Mucosa of stomach (tissue), 1 donor: ENCODE results near the gene TAF5L.

Experiments used
- H3K27me3 ChIP-seq: one replicate; pipeline ENCODE4 v1.7.0; 2013; ENCODE audit warnings: mild to moderate bottlenecking, low read length; ENCODE audit not compliant: control insufficient read depth, insufficient read depth
- H3K36me3 ChIP-seq: one replicate; pipeline ENCODE4 v1.7.0; 2013; ENCODE audit warnings: low read length; ENCODE audit not compliant: control insufficient read depth, insufficient read depth
- H3K4me1 ChIP-seq: one replicate; pipeline ENCODE4 v1.7.0; 2013; ENCODE audit warnings: mild to moderate bottlenecking, low read length; ENCODE audit not compliant: control insufficient read depth, insufficient read depth
- H3K4me3 ChIP-seq: one replicate; pipeline ENCODE4 v1.7.0; 2013; ENCODE audit warnings: low read length
- H3K9ac ChIP-seq: one replicate; pipeline ENCODE4 v1.7.0; 2013; ENCODE audit warnings: mild to moderate bottlenecking, low read length, moderate library complexity
- H3K9me3 ChIP-seq: one replicate; pipeline ENCODE4 v1.7.0; 2013; ENCODE audit warnings: mild to moderate bottlenecking, low read length, moderate library complexity; ENCODE audit not compliant: control insufficient read depth
- donor health status: Pancreatic carcinoma.

Gene TAF5L

GRCh38 chr1:229625915-229626831 is at the start of gene TAF5L, which contains the start of gene URB2:
Gene TAF5L, minus strand, starts transcription at chr1:229626122. Its CDS starts 11,640 bp downstream, at chr1:229614482.
Gene URB2, plus strand, starts transcription at chr1:229626247. Its CDS starts 1,387 bp downstream, at chr1:229627634.
- no peaks in the 10 kb centered on the region for H3K27me3 ChIP-seq
- peaks cover 14% of the 10 kb centered on the region for H3K4me1 ChIP-seq

GRCh38 chr1:229675396-229675795 is 49.5 kb upstream of the TAF5L start:
- Histone ChIP-seq H3K36me3 (no peaks in the 10 kb centered on the region), H3K9ac (no peak overlapping the region), H3K4me3 (no peak overlapping the region), H3K27me3 (no peaks in the 10 kb centered on the region), H3K9me3 (no peaks in the 10 kb centered on the region), H3K4me1 (no peaks in the 10 kb centered on the region)

More at GRCh38 chr1:229625915-229626831, at the start of gene TAF5L, which contains the start of gene URB2:
- peak within 1 kb of the TSS; percentile 62 for H3K9ac ChIP-seq
- H3K9me3 ChIP-seq = no peaks in the 10 kb centered on the region
- H3K4me3 ChIP-seq = peak within 1 kb of the TSS; percentile 78
- H3K36me3 ChIP-seq = no peaks in the 10 kb centered on the region

GRCh38 chr1:229674042-229674441 is 48.1 kb upstream of the TAF5L start:
- H3K36me3 ChIP-seq = no peaks in the 10 kb centered on the region
- no peaks in the 10 kb centered on the region for H3K9me3 ChIP-seq
- no peaks in the 10 kb centered on the region for H3K27me3 ChIP-seq
- H3K9ac ChIP-seq = no peak overlapping the region
- no peaks in the 10 kb centered on the region for H3K4me1 ChIP-seq
- no peak overlapping the region for H3K4me3 ChIP-seq

GRCh38 chr1:229672246-229672645 is 46.3 kb upstream of the TAF5L start:
- H3K27me3 ChIP-seq = no peaks in the 10 kb centered on the region

GRCh38 chr1:229671310-229671709 is 45.4 kb upstream of the TAF5L start:
- H3K27me3 ChIP-seq = no peaks in the 10 kb centered on the region
- H3K9ac ChIP-seq = no peak overlapping the region
- H3K4me1 ChIP-seq = no peaks in the 10 kb centered on the region
- no peaks in the 10 kb centered on the region for H3K9me3 ChIP-seq
- no peak overlapping the region for H3K4me3 ChIP-seq
- no peaks in the 10 kb centered on the region for H3K36me3 ChIP-seq

More at GRCh38 chr1:229672246-229672645, 46.3 kb upstream of the TAF5L start:
- Histone ChIP-seq H3K4me3 (no peak overlapping the region), H3K9me3 (no peaks in the 10 kb centered on the region), H3K4me1 (no peaks in the 10 kb centered on the region), H3K9ac (no peak overlapping the region), H3K36me3 (no peaks in the 10 kb centered on the region)

GRCh38 chr1:229669333-229669732 is 43.4 kb upstream of the TAF5L start:
- Histone ChIP-seq H3K36me3 (no peaks in the 10 kb centered on the region), H3K4me1 (no peaks in the 10 kb centered on the region), H3K4me3 (no peak overlapping the region), H3K9ac (no peak overlapping the region), H3K9me3 (no peaks in the 10 kb centered on the region), H3K27me3 (no peaks in the 10 kb centered on the region)

- Histone ChIP-seq H3K4me1 (peaks cover under 1% of the 10 kb centered on the region), H3K9ac (no peak overlapping the region), H3K4me3 (no peak overlapping the region), H3K36me3 (no peaks in the 10 kb centered on the region), H3K27me3 (no peaks in the 10 kb centered on the region), H3K9me3 (no peaks in the 10 kb centered on the region)
These were observed 40.7 kb upstream of the TAF5L start for GRCh38 chr1:229666585-229666984.

GRCh38 chr1:229665912-229666558 is 40.1 kb upstream of the TAF5L start:
- H3K36me3 ChIP-seq = no peaks in the 10 kb centered on the region
- peaks cover 4% of the 10 kb centered on the region for H3K4me1 ChIP-seq
- no peak overlapping the region for H3K9ac ChIP-seq
- no peak overlapping the region for H3K4me3 ChIP-seq
- H3K9me3 ChIP-seq = no peaks in the 10 kb centered on the region
- no peaks in the 10 kb centered on the region for H3K27me3 ChIP-seq

GRCh38 chr1:229664133-229664689 is 38.3 kb upstream of the TAF5L start:
- Histone ChIP-seq H3K4me1 (peaks cover 4% of the 10 kb centered on the region), H3K4me3 (no peak overlapping the region), H3K9ac (no peak overlapping the region), H3K36me3 (no peaks in the 10 kb centered on the region), H3K9me3 (no peaks in the 10 kb centered on the region), H3K27me3 (no peaks in the 10 kb centered on the region)

- Histone ChIP-seq H3K4me1 (peaks cover 4% of the 10 kb centered on the region), H3K36me3 (peaks cover 4% of the 10 kb centered on the region), H3K9me3 (no peaks in the 10 kb centered on the region), H3K27me3 (no peaks in the 10 kb centered on the region), H3K4me3 (no peak overlapping the region), H3K9ac (no peak overlapping the region)
These were observed 36.0 kb upstream of the TAF5L start for GRCh38 chr1:229661897-229662296.

- Histone ChIP-seq H3K9me3 (no peaks in the 10 kb centered on the region), H3K4me1 (peaks cover 4% of the 10 kb centered on the region), H3K4me3 (no peak overlapping the region), H3K36me3 (peaks cover 4% of the 10 kb centered on the region), H3K27me3 (no peaks in the 10 kb centered on the region), H3K9ac (no peak overlapping the region)
These were observed 35.3 kb upstream of the TAF5L start for GRCh38 chr1:229661022-229661877.
